ENCODE measurements around the gene NVL.

Gene NVL

DNA sequence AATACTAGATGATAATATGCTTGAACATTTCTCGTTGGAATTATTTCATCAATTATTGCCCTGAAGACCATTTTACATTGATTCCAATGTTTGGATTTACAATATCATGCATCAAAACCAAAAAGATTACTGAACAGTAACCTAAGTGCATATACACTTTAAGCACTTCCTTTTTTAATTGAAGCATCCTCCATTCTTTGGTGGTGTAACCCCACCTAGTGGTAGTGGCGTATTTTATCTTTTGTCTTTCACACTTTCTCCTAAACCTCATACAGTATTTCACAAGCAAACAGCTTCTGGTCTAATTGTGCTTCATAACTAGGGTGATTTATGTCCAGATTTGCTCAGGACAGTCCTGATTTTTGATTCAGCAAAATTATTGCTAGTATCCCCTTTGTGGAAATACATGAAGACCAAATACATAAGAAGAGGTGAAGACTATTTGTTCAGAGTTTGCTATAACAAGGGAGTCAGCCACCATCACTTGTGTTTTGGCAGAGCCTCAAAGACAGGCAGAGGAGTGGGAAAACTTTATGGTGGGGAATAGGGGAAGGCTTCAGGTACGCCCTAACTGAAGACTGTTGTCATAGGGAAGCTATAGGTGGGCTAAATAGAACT is 3.4 kb upstream of the NVL start:
- TF ChIP-seq, protein P1, sequence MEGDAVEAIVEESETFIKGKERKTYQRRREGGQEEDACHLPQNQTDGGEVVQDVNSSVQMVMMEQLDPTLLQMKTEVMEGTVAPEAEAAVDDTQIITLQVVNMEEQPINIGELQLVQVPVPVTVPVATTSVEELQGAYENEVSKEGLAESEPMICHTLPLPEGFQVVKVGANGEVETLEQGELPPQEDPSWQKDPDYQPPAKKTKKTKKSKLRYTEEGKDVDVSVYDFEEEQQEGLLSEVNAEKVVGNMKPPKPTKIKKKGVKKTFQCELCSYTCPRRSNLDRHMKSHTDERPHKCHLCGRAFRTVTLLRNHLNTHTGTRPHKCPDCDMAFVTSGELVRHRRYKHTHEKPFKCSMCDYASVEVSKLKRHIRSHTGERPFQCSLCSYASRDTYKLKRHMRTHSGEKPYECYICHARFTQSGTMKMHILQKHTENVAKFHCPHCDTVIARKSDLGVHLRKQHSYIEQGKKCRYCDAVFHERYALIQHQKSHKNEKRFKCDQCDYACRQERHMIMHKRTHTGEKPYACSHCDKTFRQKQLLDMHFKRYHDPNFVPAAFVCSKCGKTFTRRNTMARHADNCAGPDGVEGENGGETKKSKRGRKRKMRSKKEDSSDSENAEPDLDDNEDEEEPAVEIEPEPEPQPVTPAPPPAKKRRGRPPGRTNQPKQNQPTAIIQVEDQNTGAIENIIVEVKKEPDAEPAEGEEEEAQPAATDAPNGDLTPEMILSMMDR (IDR thresholded peaks at IDR 0.05), result peak; percentile 90
- TF ChIP-seq ZFX (IDR thresholded peaks at IDR 0.05; ENCODE audit: borderline replicate concordance), result no peak
- H3K27ac ChIP-seq, result no peak overlapping the region

GRCh38 chr1:224331824-224332223 is 1.9 kb upstream of the NVL start:
- H3K27ac ChIP-seq, result peak overlapping the region; percentile 96
- TF ChIP-seq, protein P1 (IDR thresholded peaks at IDR 0.05), result no peak
- TF ChIP-seq ZFX (IDR thresholded peaks at IDR 0.05; ENCODE audit: borderline replicate concordance), result no peak

DNA sequence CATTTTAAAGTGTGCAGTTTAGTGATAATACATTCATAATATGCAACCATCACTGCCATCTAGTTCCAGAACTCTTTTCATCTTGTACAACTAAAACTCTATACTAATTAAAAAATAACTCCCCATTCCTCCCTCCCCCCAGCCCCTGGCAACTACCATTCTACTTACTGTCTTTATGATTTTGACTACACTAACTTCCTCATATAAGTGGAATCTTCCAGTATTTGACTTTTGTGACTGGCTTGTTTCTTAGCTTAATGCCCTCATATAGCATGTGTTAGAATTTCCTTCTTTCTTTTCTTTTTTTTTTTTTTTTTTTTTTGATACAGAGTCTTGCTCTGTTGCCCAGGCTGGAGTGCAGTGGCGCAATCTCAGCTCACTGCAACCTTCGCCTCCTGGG is 1.4 kb upstream of the NVL start:
- peak overlapping the region; percentile 96 for H3K27ac ChIP-seq
- TF ChIP-seq, protein P1 (IDR thresholded peaks at IDR 0.05), result no peak
- TF ChIP-seq ZFX (IDR thresholded peaks at IDR 0.05; ENCODE audit: borderline replicate concordance), result no peak

DNA sequence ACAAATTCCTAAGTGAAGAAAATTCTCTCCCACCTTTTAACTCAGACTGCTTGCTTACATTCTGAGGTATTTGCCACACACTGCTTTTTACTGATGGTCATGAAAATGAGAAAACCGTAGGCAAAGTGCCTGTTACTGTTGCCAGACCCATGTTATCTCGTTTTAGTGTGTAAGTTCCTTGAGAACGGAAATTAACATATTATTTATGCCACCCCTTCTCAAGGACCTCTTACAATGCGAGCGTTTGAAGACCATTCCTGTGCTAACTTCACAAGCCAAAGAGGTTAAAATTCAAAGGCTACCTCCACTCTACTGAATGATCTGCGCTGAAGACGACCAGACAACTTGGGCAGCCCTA is 509 bp downstream of the NVL start:
- TF ChIP-seq ZFX (IDR thresholded peaks at IDR 0.05; ENCODE audit: borderline replicate concordance), result no peak
- TF ChIP-seq, protein P1 (IDR thresholded peaks at IDR 0.05), result no peak
- peak overlapping the region; percentile 96 for H3K27ac ChIP-seq

DNA sequence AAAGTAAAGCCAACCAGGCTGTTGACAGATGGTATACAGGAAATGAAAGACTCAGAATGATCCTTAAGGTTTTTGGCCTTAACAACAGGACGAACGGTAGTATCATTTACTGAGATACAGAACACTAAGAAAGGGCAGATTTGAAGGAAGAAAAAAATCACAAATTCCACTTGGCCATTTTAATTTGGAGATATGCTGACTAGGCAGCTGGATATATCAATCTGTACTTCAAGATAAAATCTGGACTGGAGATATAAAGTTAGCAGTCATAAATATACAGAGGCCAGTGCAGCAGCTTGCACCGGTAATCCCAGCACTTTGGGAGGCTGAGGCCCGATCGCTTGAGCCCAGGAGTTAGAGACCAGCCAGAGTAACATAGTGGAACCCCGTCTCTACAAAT is 1.3 kb downstream of the NVL start:
- peak overlapping the region; percentile 96 for H3K27ac ChIP-seq
- no peak for TF ChIP-seq ZFX (IDR thresholded peaks at IDR 0.05; ENCODE audit: borderline replicate concordance)
- TF ChIP-seq, protein P1 (IDR thresholded peaks at IDR 0.05), result no peak

DNA sequence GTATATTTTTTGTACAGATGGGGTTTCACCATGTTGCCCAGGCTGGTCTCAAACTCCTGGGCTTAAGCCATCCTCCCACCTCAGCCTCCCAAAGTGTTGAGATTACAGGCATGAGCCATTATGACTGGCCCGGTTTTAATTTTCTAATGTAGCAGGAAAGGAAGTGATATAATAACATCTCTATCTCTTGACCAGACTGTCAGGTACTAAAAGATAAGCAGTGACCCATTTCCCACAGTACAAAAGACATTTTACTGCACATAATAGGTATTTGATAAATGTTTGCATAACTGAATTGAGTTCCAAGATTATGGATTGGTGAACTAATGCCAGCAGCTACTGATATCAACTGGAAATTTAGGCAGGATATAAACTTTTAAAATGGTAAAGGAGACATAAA is 4.0 kb downstream of the NVL start:
- TF ChIP-seq, protein P1 (IDR thresholded peaks at IDR 0.05), result no peak
- TF ChIP-seq ZFX (IDR thresholded peaks at IDR 0.05; ENCODE audit: borderline replicate concordance), result no peak
- no peak overlapping the region for H3K27ac ChIP-seq

DNA sequence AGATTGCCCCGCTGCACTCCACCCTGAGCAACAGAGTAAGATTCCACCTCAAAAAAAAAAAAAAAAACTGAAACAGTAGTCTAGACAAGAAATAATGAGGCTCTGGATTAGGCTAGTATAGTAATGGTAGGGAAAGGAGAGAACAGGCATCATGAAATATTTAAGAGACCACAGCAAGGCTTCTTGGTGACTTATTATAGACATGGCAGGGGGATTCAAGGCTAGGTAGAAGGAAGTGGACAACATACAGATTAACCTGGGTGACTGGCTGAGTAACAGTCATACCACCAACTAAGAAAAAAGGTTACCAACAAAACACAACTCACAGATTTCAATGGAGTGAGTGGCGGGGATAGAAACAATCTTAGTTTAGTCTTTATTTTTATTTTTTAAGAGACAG is 8.3 kb downstream of the NVL start:
- no peak for TF ChIP-seq ZFX (IDR thresholded peaks at IDR 0.05; ENCODE audit: borderline replicate concordance)
- TF ChIP-seq, protein P1 (IDR thresholded peaks at IDR 0.05), result no peak
- H3K27ac ChIP-seq, result no peak overlapping the region
